Measurements from ENCODE around the gene PCLAF.
"Not testable (repeated sequence)": the region's sequence is repeated elsewhere in the genome, so short reads cannot be mapped to it uniquely, and the experiment has no call there.

Gene PCLAF

DNA sequence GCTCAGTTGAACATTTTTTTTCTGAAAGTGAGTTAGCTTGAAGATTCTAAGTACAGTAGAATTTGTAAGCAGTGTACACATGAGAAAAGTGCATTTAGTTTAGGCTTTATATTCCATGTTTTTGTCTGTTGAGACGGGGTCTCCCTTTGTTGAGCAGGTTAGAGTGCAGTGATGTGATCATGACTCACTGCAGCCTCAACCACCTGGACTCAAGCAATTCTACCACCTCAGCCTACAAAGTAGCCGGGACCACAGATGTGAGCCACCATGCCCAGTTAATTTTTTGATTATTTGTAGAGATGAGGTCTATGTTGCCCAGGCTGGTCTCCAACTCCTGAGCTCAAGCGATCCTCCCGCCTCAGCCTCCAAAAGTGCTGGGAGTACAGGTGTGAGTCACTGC is 20.0 kb downstream of the PCLAF start:
- no peak for DNase-seq

DNA sequence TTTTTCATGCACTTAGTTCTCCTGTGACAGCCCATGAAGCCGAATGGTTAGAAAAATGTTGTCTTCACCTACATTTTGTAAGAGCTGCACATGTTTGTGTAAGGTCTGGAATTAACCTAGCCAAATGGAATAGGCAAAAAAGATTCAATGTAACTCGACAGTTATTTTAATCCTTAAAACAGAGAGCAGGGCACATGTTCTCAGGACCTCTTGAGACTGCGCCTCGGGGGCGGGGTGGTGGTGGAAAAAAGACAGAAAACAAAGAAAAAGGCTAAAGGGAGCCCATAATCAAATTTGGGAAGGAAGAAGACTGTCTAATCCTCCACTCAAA is 24.6 kb downstream of the PCLAF start:
- DNase-seq = no peak

DNA sequence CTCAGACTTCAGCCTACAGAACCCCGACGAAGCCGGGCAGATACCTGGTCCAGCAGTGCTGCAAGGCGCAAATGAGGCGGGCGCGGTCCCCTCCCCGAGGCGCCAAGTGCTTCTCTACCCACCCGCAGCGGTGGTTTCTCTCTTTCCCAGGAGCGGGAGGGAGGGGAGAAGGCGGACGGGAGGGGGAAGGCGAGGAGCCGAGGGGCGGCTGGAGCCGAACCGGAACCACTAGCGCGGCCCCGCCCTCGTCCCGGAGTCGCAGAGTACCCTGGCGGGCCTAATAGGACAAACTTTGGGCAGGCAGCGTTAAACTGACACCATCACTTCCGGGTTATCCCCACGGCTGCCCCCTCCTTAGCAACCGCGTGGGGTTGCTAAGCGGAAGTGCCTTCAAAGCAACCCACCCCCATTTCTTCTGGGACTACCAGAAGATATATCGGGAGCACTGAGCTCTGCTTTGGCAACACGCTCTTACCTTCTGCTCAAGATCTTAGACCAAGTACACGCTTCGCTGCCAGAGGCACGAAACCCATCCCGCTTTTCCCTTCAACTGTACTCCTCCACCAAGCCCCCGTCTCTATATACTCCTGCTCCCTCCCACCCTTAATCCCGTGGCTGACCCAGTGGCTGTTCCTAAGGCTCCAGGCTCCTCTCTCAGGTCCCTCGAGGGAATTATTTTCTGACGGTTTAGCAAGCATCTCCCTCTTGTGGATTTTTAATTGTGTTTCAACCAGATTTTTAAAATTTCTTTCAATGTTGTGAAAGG is 25.1 kb downstream of the PCLAF start, which contains the start of gene CSNK1G1:
Gene CSNK1G1 (minus strand): TSS at position 230 of the 766 bp plus-strand sequence. CDS start 55,674 bp downstream, outside the sequence.
- DNase-seq = peak; percentile 98

DNA sequence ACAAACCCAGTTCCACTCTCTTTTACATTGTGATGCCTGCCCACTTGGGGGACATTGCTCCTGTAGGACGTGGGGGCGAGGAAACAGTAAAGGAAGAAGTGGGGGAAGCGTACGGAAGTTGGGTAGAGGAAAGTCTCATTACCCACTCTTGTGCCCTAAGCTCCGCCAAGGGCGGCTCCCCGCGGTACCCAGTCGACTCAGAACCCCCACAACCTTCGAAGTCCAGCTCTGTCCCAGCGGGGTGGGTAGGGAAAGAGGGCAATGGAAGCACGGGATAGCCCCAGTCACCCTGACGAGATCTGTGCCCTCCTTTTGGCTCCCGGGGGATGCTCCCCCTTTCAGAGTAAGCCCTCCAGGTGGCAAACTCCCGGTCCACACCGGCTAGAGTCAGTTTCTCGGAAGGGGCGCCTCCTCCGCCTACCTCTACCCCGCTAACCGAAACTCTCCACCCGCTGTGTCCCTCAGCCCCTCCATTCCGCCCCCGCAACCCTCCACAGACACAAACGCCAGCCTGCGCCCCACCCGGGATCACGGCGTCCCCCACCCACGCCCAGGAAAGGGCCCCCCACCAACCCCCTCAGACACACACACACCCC is 25.8 kb downstream of the PCLAF start:
- DNase-seq = peak; percentile 23

DNA sequence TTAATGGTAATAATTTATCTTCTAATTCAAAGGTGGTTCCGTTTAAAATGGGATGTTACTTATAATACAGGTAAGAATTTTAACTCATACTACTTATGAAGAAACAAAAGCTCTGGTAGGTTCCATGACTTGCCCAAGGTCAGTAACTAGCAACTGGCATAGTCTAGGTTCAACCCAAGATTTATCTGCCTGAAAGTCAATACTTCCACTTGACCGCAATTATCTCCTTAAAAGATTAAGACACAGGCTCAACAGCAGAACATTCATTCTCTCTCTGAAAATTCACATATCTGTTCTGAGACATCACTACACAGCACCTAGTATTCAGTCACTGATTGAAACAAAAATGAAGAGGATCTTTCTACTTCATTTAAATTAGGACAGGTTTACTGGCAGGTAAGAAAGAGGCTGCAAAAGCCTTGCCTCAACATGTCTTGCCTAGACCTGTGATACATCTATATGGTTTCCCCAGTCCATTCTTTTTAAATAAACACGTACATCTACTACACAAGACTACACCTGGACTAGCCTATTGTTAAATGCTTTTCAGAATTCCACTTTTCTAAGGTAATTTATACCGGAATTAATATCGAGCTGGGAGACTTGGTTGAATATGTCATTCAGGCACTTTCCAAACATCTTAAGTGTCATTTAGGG is 26.4 kb downstream of the PCLAF start:
- DNase-seq = no peak

DNA sequence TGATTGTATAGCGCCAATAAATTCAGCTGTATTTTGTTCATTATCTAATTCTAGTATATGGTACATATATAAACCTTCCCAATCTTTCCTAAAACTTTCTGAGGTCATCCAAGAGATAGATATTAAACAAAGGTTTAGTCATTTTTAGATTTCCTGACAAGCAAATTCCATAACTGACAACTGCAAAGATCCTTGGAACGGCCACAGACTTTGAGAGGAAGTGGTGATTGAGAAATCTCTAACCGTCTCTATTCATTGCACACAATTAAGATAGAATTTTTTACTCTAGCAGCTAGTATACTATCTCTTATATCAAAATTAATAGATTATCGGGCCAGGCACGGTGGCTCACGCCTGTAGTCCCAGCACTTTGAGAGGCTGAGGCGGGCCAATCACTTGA is 30.0 kb downstream of the PCLAF start:
- no peak for DNase-seq

DNA sequence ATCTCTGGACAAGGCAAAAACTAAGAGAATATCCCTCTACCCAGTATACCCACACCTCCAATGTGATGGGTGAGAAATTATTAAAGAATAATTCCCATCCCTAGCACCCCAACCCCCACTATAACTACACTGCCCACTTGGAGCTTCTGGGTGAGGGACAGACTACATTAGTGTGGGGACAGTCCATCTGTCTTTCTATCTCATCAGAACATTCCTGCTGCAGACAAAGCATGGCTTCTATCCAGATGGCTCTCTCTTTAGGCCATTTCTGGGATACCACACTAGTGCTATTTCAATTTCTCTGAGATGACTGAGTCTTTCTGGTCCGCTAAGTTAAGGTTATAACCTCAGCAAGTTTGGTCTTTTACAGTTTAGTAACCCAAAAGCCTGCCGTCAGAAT is 31.9 kb downstream of the PCLAF start:
- DNase-seq = no peak

DNA sequence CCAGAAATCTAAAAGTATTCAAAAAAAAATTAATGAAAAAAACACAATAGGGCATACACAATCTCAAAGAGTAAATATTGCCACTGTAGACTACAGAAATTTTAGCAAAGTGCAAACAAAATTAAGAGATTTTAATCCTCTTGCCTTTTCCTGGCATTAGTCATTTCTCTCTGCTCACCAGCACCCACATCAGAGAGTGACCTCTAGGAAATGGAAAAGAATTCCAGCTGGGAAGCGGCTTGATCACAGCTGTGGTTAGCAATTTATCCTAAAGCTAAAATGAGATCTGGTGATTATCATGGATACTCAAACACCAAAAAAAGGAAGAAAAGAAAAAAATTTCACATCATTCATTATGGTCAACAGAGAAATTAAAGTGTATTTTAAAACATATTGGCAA is 32.8 kb downstream of the PCLAF start:
- no peak for DNase-seq

DNA sequence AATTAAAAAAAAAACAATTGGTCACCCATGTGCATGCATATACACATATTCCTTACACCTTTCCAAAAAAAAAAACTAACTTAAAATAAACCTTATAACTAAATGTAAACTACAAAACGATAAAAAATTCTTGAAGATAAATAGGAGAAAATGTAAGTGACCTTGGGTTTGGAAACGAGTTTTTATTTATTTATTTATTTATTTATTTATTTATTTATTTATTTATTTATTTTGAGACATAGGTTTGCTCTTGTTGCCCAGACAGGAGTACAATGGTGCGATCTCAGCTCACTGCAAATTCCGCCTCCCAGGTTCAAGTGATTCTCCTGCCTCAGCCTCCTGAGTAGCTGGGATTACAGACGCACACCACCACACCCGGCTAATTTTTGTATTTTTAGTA is 35.0 kb downstream of the PCLAF start:
- DNase-seq = not testable (repeated sequence)

DNA sequence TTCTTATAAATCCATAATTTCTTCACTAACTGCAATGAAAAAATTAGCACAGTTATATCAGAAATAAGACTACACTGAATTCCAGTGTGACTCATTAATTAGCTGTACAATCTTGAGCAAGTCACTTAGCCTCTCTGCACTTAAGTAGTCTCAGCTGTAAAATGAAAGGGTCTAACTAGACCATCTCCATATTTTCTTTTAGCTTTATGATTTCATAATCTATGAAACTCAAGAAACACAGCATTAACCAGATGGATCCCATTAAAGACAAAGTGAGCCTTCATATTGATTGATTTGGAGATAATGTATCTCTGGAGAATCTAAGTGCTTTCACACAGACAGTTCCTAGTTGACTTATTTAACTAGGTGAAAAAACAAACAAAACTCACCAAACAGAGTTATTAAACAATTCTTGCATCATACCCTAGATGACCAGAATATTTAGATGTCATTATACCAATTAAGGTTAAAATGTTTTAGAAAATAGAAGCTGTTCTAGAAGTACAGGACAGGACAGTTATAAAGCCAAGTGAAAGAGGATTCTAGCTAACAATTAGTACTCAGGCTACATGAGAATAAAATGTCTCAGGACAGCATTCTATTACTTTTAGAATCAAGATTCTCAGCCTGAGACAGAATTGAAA is 36.5 kb downstream of the PCLAF start:
- DNase-seq = peak; percentile 4

DNA sequence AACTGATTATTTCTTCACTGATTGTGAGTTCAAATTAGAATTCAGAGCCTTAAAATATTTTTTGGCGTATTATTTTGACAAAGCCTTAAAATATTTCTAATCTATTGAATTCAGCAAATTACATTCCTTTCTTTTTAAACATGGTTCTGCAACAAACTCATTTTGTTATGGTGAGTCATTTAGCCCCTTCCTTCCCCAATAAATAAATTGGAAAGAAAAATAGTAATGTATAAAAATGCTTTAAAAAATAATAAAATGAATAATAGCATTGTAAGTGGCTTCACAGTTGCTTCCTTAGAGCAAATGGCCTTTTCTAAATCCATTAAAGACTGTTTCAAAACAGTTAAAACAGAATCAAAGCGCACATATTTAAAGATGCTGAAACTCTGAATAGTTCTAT is 37.4 kb downstream of the PCLAF start:
- no peak for DNase-seq

DNA sequence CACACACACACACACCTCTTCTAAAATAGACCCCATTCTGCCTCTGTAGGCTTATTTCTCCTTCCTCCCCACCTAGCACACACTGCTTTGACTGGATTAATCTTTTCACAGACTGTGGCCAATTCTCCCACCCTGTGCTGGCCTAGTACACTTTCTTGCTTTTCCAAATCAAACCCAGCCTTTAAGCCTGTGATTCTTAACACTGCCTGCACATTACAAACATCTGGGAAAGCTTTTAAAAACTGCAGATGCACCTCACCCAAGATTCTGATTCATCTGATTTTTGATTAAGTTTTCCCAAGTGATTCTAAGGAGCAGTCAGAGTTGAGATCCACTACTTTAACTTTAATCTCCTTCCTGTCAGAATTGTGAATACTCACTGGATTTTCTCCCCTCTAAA is 38.0 kb downstream of the PCLAF start:
- DNase-seq = no peak

DNA sequence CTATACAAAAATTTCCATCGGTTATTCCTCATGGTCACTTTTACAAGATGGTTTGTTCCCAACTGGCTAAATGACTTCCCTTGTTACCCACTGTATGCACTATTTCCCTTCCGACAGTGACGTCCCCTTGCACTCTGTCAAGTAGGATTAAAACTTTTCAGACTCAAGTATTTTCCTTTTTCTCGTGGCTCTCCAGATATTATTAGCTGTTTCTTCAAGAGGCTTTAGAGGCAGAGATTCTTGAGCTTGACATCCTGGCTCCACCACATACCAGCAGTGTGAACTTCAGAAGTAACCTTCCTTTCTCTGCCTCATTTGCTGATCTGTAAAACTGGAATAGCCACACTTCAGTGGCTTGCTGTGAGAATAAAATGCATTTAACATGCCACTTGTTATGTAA is 39.3 kb downstream of the PCLAF start:
- DNase-seq = no peak

DNA sequence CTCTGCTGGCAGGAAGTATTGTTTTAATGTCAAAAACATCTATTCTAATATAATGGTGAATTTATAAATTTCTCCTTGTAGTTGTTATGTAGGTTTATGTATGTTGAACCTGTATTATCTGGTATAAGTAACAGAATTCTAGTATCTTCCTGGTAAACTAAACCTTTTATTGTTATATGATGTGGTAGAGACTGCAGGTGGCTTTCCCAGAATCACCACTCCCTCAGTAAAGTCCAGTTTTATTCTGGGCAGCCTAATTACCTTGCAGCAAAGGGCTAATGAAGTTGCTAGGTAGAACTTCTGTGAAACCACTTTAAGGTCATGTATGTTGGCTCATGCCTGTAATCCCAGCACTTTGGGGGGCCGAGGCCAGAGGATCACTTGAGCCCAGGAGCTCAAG is 40.9 kb downstream of the PCLAF start:
- no peak for DNase-seq

DNA sequence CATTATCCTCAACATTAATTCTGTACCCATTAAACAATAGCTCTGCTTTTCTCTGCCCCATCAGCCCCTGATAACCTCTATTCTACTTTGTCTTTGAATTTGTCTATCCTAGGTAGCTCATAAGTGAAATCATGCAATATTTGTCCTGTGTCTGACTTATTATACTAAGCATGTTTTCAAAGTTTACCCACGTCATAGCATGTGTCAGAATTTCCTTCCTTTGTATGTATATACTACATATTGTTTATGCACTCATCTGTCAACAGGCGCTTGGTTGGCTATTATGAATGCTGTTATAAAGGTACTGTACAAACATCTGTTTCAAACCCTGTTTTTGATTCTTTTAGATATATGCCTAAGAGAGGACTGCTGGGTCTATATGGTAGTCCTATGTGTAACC is 43.5 kb downstream of the PCLAF start:
- DNase-seq = no peak

DNA sequence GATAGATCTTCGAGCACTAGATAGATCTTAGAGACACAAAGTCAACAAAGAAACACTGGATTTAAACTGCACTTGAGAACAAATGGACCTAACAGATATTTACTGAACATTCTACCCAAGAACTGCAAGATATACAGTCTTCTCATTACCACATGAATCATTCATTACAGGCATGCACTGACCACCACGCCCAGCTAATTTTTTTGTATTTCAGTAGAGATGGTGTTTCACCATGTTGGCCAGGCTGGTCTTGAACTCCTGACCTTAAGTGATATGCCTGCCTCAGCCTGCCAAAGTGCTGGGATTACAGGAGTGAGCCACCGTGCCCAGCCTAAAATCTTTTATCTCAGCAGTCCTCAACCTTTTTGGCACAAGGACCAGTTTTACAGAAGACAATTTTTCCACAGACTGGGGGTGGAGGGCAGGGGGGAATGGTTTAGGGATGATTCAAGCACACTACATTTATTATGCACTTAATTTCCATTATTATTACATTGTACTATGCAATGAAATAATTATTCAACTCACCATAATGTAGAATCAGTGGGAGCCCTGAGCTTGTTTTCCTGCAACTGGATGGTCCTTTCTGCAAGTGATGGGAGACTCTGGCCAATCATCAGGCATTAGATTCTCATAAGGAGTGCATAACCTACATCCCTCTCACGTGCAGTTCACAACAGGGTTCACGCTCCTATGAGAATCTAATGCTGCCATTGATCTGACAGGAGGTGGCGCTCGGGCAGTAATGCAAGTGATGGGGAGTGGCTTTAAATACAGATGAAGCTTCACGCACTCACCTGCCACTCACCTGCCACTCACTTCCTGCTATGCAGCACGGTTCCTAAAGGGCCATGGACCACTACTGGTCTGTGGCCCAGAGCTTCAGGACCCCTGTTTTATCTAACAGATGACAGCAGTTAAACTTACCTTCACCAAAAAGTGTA is 47.0 kb downstream of the PCLAF start:
- DNase-seq = no peak

DNA sequence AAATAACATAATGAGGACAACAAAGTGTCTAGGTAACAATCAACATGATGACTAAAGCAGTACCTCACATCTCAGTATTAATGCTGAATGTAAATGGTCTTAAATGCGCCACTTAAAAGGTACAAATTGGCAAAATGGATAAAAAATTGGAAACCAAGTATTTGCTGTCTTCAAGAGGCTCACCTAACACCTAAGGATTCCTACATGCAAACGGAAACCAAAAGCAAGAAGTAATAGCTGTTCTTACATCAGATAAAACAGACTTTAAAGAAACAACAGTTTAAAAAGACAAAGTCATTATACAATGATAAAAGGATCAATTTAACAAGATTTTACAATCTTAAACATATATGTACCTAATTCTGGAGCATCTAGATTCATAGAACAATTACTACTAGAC is 47.7 kb downstream of the PCLAF start:
- peak; percentile 5 for DNase-seq

DNA sequence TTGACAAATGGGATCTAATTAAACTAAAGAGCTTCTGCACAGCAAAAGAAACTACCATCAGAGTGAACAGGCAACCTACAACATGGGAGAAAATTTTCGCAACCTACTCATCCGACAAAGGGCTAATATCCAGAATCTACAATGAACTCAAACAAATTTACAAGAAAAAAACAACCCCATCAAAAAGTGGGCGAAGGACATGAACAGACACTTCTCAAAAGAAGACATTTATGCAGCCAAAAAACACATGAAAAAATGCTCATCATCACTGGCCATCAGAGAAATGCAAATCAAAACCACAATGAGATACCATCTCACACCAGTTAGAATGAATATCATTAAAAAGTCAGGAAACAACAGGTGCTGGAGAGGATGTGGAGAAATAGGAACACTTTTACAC is 49.6 kb downstream of the PCLAF start:
- DNase-seq = not testable (repeated sequence)

DNA sequence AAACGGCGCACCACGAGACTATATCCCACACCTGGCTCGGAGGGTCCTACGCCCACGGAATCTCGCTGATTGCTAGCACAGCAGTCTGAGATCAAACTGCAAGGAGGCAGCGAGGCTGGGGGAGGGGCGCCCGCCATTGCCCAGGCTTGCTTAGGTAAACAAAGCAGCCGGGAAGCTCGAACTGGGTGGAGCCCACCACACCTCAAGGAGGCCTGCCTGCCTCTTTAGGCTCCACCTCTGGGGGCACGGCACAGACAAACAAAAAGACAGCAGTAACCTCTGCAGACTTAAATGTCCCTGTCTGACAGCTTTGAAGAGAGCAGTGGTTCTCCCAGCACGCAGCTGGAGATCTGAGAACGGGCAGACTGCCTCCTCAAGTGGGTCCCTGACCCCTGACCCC is 54.3 kb downstream of the PCLAF start:
- DNase-seq = not testable (repeated sequence)

DNA sequence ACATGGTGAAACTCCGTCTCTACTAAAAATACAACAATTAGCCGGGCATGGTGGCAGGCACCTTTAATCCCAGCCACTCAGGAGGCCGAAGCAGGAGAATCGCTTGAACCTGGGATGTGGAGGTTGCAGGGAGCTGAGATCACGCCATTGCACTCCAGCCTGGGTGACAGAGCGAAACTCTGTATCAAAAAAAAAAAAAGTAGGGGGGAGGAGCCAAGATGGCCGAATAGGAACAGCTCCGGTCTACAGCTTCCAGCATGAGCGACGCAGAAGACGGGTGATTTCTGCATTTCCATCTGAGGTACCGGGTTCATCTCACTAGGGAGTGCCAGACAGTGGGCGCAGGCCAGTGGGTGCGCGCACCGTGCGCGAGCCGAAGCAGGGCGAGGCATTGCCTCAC is 54.8 kb downstream of the PCLAF start:
- DNase-seq = not testable (repeated sequence)

DNA sequence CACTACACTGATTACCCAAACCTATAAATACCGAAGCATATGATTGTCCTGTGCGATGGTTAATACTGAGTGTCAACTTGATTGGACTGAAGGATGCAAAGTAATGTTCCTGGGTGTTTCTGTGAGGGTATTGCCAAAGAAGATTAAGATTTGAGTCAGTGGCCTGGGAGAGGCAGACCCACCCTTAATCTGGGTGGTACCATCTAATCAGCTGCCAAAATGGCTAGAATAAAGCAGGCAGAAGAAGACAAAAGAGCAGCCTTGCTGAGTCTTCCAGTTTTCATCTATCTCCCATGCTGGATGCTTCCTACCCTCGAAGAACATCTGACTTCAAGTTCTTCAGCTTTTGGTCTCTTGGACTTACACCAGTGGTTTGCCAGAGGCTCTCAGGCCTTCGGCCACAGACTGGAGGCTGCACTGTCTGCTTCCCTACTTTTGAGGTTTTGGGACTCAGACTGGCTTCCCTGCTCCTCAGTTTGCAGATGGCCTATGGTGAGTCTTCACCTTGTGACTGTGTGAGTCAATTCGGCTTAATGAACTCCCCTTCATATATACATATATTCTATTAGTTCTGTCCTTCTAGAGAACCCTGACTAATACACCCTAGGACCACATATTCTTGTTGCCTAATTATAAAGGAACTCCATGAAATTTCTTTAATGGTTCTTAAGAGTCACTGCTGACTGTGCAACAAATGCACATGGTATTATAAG is 56.9 kb downstream of the PCLAF start:
- peak; percentile 87 for DNase-seq

DNA sequence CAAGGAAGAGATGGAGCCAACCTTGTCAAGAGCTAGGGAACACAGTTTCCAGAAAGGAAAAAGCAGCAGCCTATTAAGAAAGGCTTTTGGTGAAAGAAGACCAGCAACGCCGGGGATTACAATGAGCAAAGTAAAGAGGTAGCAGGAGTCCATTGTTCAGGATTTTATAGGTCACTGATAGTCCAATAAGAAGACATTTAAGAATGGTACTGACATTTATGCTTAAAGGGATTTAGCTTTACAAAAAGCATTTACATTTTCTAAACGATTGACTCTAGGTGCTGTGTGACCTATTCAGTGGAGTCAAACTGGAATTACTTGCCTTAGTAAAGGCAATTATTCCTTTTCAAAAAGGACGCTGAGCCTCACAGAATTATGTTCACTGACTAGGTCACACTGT is 66.0 kb downstream of the PCLAF start:
- no peak for DNase-seq
